ENCODE data around the gene UNC5B.

The UNC5B gene

GRCh38 chr10:71262817-71263216 is 50.4 kb downstream of the UNC5B start:
- no peak for DNase-seq (ENCODE audit: low read depth in 1 of 2, low spot score in 1 of 2)
- H3K27me3 ChIP-seq (ENCODE audit: insufficient read depth, poor library complexity, severe bottlenecking), result no peaks in the 10 kb centered on the region
- H3K4me3 ChIP-seq (replicated peaks; ENCODE audit: insufficient read depth, low read length), result no peak overlapping the region
- no peak for TF ChIP-seq GABPA (IDR thresholded peaks at IDR 0.05; ENCODE audit: low read depth)
- TF ChIP-seq, protein P1, sequence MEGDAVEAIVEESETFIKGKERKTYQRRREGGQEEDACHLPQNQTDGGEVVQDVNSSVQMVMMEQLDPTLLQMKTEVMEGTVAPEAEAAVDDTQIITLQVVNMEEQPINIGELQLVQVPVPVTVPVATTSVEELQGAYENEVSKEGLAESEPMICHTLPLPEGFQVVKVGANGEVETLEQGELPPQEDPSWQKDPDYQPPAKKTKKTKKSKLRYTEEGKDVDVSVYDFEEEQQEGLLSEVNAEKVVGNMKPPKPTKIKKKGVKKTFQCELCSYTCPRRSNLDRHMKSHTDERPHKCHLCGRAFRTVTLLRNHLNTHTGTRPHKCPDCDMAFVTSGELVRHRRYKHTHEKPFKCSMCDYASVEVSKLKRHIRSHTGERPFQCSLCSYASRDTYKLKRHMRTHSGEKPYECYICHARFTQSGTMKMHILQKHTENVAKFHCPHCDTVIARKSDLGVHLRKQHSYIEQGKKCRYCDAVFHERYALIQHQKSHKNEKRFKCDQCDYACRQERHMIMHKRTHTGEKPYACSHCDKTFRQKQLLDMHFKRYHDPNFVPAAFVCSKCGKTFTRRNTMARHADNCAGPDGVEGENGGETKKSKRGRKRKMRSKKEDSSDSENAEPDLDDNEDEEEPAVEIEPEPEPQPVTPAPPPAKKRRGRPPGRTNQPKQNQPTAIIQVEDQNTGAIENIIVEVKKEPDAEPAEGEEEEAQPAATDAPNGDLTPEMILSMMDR (IDR thresholded peaks at IDR 0.05; ENCODE audit: insufficient read depth, low read length), result no peak
- no peak for TF ChIP-seq SPI1 (IDR thresholded peaks at IDR 0.05; ENCODE audit: borderline replicate concordance, low read depth)
- TF ChIP-seq POLR2AphosphoS5 (IDR thresholded peaks at IDR 0.05; ENCODE audit: low read depth), result no peak
- no peak for TF ChIP-seq REST (IDR thresholded peaks at IDR 0.05; ENCODE audit: insufficient replicate concordance, low read depth)
- H3K27ac ChIP-seq (replicated peaks), result no peak overlapping the region

GRCh38 chr10:71263376-71263775 is 51.0 kb downstream of the UNC5B start:
- DNase-seq (ENCODE audit: low read depth in 1 of 2, low spot score in 1 of 2), result no peak
- TF ChIP-seq, protein P1 (IDR thresholded peaks at IDR 0.05; ENCODE audit: insufficient read depth, low read length), result no peak
- no peak for TF ChIP-seq GABPA (IDR thresholded peaks at IDR 0.05; ENCODE audit: low read depth)
- no peak overlapping the region for H3K27ac ChIP-seq (replicated peaks)
- H3K4me3 ChIP-seq (replicated peaks; ENCODE audit: insufficient read depth, low read length), result no peak overlapping the region
- no peaks in the 10 kb centered on the region for H3K27me3 ChIP-seq (ENCODE audit: insufficient read depth, poor library complexity, severe bottlenecking)

GRCh38 chr10:71264345-71265200 is 52.2 kb downstream of the UNC5B start:
- DNase-seq (ENCODE audit: low read depth in 1 of 2, low spot score in 1 of 2), result no peak
- TF ChIP-seq SPI1 (IDR thresholded peaks at IDR 0.05; ENCODE audit: borderline replicate concordance, low read depth) (no peak), POLR2AphosphoS5 (IDR thresholded peaks at IDR 0.05; ENCODE audit: low read depth) (no peak), REST (IDR thresholded peaks at IDR 0.05; ENCODE audit: insufficient replicate concordance, low read depth) (no peak)

GRCh38 chr10:71265201-71265575 is 52.8 kb downstream of the UNC5B start:
- no peak for DNase-seq (ENCODE audit: low read depth in 1 of 2, low spot score in 1 of 2)
- Histone ChIP-seq H3K27ac (replicated peaks) (no peak overlapping the region), H3K4me3 (replicated peaks; ENCODE audit: insufficient read depth, low read length) (no peak overlapping the region), H3K27me3 (ENCODE audit: insufficient read depth, poor library complexity, severe bottlenecking) (no peaks in the 10 kb centered on the region)
- TF ChIP-seq SPI1 (IDR thresholded peaks at IDR 0.05; ENCODE audit: borderline replicate concordance, low read depth) (no peak), REST (IDR thresholded peaks at IDR 0.05; ENCODE audit: insufficient replicate concordance, low read depth) (no peak), GABPA (IDR thresholded peaks at IDR 0.05; ENCODE audit: low read depth) (no peak), POLR2AphosphoS5 (IDR thresholded peaks at IDR 0.05; ENCODE audit: low read depth) (no peak)
- TF ChIP-seq, protein P1 (IDR thresholded peaks at IDR 0.05; ENCODE audit: insufficient read depth, low read length), result no peak

More at GRCh38 chr10:71264345-71265200, 52.2 kb downstream of the UNC5B start:
- H3K27me3 ChIP-seq (ENCODE audit: insufficient read depth, poor library complexity, severe bottlenecking), result no peaks in the 10 kb centered on the region
- H3K27ac ChIP-seq (replicated peaks), result no peak overlapping the region
- H3K4me3 ChIP-seq (replicated peaks; ENCODE audit: insufficient read depth, low read length), result no peak overlapping the region
